Activated CD8-positive, alpha-beta memory T cell treated with anti-CD3 and anti-CD28 coated beads, Interleukin-2, amount 50 U/mL, for 24 hours (primary cell): ENCODE data around the gene CCT8L2.
"Not testable (repeated sequence)": the region's sequence is repeated elsewhere in the genome, so short reads cannot be mapped to it uniquely, and the experiment has no call there.

ENCODE experiments used
- DNase-seq: peaks from one replicate; pipeline ENCODE4 v3.0.0-alpha.2; 2020; ENCODE audit errors: extremely low read depth

CCT8L2 gene

GRCh38 chr22:16559056-16559955 lies 33.3 kb downstream of the CCT8L2 start:
- no peak for DNase-seq

GRCh38 chr22:16558376-16558945 lies 34.1 kb downstream of the CCT8L2 start:
- DNase-seq, result not testable (repeated sequence)

GRCh38 chr22:16557511-16557910 lies 35.1 kb downstream of the CCT8L2 start:
- not testable (repeated sequence) for DNase-seq

- DNase-seq, result not testable (repeated sequence)
These were observed 37.3 kb downstream of the CCT8L2 start for GRCh38 chr22:16555077-16555994.

GRCh38 chr22:16543310-16543709 lies 49.3 kb downstream of the CCT8L2 start:
- DNase-seq, result not testable (repeated sequence)
